ACHN (cell line): ENCODE data around the gene CNOT1.

Source experiments
- DNase-seq: peaks from one replicate; pipeline ENCODE4 v3.0.0-alpha.2; 2015
- in situ Hi-C: cut with HindIII; loops from 2 replicates; pipeline ENCODE4 v1.10.0; 2017; ENCODE audit warnings: low sequenced_read_pairs, low pct_ligation_motif_present, low pct_unique_long_range_greater_than_20kb

Gene CNOT1

DNA sequence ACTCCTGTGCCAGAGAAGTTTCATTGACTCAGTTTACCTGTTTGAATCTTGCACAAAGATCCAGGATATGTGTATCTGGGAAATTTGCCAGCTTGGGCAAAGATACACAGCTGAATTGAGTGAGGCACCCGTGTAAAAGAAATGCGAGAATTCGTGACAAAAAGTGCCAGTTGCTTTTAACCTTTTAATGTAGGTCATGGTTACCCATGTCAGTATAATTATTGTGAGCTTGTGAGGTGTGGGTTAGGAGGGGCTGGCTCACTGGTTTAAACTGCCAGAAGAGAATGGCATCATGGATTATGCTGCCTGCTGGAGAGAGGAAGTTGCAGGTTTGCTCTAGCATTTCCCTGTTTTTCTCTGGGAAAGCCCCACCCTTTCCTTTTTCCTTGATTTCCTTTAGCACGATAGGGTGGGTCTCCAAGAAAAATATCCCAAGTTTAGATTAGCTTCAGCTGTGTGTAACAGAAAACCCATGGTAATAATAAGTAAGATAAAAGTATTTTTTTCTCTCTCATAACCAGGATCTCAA is 154.5 kb downstream of the CNOT1 start:
- in situ Hi-C loops: no loop called here
- DNase-seq: no peak

DNA sequence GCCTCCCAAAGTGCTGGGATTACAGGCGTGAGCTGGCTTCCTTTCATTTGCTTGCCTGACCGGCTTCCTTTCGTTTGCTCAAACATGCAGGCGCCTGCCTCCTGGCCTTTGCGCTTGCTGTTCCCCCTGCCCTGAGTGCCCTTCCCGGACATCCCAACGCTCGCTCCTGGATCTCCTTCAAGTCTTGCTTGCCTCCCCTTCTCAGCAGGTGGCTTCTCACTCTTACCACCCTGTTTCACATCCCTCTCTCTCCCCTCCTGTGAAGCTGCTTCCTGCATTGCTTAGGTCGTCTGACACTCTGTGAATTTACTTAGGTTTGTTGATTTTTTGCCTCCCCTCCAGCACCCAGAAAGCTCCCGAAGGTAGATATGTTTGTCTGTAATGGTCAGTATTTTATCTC is 155.3 kb downstream of the CNOT1 start:
- in situ Hi-C loops: no loop called here
- DNase-seq: no peak

DNA sequence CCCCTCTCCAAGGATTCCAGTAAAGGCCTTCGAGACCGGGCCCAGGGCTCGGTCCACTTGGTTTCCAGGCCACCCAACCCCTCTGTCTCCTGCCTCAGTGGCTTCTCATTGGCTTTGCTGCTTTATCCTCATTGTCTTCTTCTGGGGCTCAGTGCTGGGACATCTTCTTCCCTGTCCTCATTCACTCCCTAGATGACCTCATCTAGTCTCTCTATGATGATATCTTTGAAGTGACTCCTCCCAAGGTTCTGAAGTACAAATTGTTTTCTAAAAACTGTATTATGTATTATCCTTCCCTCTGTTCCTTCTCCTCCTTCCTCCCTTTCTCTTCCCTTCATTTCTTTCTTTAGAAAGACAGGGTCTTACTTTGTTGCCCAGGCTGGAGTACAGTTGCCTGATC is 156.8 kb downstream of the CNOT1 start:
- in situ Hi-C loops: no loop called here
- DNase-seq: no peak

DNA sequence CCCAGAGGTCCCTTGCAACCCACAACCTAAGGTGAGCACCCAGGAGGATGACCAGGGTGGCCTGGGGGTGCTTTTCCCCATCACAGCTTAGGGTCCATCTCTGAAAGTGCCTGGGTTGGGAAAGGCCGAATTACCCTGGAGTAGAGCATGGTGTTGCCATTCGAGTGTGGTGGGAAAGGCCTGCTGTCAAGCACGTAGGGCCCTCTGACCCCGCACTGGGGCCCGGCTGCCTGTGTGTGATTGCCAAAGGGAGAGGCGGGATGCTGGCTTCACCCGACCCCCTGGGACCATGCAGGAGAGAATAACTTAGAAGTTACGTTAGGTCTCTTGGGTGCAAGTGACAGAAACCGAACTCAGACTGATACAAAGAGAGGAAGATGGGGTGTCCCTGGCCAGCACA is 157.4 kb downstream of the CNOT1 start:
- in situ Hi-C loops: no loop called here

DNA sequence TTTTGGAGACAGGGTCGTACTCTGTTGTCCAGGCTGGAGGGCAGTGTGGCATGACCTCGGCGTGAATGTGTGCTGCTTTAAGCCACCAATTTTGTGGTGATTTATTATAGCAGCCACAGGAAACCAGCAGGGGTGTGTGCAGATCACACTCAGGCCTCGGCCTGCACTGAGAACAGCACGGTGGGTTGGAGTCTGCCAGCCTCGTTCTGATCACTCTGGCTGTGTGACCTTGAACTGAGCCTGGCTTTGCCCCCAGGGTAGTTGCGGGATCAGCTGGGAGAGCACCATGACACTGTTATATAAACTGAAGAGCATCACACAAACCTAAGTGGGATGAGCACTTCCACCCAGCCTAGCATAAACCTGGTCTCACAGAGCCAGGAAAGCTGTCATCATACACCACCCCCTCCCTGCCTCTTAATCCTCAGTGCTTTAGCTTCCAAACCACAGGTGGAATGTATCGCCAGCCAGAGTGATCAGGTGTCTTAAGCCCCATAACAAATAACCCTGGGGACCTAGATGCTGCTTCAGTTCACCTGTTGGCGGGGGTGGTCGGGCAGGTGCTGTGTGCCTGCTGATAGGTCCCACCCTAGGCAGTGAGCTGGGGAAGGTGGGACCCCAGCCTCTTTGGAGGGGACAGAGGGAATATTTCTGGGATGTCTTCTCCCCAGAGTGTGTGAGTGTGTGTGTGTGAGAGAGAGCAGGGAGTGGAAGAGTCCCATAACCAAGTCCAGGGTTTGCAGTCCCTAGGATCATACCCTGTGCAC is 158.2 kb downstream of the CNOT1 start:
- no peak for DNase-seq
- in situ Hi-C loops: no loop called here

More for the DNA sequence above, 157.4 kb downstream of the CNOT1 start:
- no peak for DNase-seq
